Gastroesophageal sphincter (tissue), 3 donors: ENCODE results near the gene SARS1.

Experiments
- EP300 ChIP-seq: sonication (generic); formaldehyde crosslinking; IDR thresholded peaks from one replicate; pipeline ENCODE4 v1.6.1; 2017; ENCODE audit warnings: antibody characterized with exemption, mild to moderate bottlenecking
- POLR2A ChIP-seq, 2 donors: fragments of 450-650 bp; IDR thresholded peaks; one replicate each; pipeline ENCODE4 v1.6.1; 2017; ENCODE audit warnings: antibody characterized with exemption in 2 of 2, mild to moderate bottlenecking in 2 of 2, moderate library complexity in 1 of 2
- TF ChIP-seq, protein P1 (sequence below), 4 experiments: fragments of 200-600 bp in 2 of 4; fragments of 450-650 bp in 2 of 4; sonication (generic) in 1 of 4; IDR thresholded peaks; one replicate each; pipeline ENCODE4 v1.5.1; 2017 to 2019; ENCODE audit warnings: antibody characterized with exemption in 4 of 4, mild to moderate bottlenecking in 2 of 4, moderate library complexity in 2 of 4

DNA sequence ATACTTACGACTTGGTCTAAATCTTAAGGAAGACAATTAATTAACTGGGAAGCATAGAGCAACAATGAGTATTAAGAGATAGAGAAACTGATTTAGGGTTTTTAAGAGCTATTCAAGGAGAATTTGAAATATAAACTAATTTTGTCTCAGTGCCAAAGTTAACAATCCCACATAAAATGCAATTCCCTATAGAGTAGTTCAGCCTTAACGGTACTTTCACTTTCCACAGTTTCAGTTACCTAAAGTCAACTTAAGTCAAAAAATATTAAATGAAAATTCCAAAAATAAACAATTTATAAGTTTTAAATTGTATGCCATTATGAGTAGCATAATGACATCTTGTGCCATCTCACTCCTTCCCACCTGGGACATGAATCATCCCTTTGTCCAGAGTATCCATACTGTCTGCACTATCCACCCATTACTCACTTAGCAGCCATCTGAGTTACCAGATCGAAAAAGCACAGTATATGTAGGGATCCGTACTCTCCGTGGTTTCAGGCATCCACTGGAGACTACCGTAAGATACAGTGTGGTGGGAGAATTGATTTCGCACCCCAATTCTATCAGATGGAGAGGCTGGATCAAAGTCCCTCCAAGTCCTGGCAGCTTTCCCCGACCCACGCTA, 4.8 kb upstream of the SARS1 start:
- TF ChIP-seq, protein P1, sequence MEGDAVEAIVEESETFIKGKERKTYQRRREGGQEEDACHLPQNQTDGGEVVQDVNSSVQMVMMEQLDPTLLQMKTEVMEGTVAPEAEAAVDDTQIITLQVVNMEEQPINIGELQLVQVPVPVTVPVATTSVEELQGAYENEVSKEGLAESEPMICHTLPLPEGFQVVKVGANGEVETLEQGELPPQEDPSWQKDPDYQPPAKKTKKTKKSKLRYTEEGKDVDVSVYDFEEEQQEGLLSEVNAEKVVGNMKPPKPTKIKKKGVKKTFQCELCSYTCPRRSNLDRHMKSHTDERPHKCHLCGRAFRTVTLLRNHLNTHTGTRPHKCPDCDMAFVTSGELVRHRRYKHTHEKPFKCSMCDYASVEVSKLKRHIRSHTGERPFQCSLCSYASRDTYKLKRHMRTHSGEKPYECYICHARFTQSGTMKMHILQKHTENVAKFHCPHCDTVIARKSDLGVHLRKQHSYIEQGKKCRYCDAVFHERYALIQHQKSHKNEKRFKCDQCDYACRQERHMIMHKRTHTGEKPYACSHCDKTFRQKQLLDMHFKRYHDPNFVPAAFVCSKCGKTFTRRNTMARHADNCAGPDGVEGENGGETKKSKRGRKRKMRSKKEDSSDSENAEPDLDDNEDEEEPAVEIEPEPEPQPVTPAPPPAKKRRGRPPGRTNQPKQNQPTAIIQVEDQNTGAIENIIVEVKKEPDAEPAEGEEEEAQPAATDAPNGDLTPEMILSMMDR (IDR thresholded peaks at IDR 0.05), result no peak
- TF ChIP-seq EP300 (no peak), POLR2A (IDR thresholded peaks at IDR 0.05) (no peak)
